HUDEP-2 (cell line): ENCODE results near the gene AFF2.

Experiments
- DNase-seq, 76 experiments: peaks; one replicate each; lab custom pipeline; 2025; ENCODE audit not compliant: unreplicated experiment in 76 of 76; lab: John Stamatoyannopoulos, UW

Gene AFF2

DNA sequence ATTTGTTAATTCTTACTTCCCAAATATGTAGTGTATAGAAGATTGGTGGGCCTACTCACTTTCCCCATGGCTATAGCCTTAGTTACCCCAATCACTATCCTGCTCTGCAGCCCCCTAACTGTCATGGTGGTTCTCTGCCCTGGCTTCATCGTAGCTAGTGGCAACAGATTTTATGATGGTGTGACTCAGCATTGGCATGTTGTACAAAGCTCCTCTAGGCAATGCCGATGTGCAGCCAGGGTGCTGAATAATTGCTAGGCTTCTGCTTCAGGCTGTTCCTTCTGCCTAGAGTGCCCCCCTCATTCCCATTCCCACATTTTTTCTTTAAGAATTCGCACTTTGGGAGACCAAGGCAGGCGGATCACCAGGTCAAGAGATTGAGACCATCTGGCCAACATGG is 35.2 kb downstream of the AFF2 start:
- DNase-seq, result no peak

DNA sequence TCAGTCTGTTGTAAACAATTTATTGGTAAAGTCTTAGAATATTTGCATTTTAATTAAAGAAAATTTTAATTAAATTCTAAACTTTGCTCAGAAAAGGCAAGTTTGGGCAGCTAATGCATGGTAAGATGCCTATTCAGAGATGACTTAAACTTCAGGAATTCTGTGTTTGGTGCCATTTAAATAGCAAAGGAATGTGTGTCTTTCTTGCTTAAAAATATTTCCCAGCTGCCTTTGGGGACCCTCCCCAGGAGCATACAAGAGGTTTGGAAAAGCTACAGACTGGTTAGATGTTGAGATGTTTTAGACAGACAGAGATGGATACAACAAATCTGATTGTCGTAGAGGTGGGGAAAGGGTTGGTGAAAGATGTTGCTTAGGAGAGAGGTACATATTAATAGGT is 36.5 kb downstream of the AFF2 start:
- no peak for DNase-seq

DNA sequence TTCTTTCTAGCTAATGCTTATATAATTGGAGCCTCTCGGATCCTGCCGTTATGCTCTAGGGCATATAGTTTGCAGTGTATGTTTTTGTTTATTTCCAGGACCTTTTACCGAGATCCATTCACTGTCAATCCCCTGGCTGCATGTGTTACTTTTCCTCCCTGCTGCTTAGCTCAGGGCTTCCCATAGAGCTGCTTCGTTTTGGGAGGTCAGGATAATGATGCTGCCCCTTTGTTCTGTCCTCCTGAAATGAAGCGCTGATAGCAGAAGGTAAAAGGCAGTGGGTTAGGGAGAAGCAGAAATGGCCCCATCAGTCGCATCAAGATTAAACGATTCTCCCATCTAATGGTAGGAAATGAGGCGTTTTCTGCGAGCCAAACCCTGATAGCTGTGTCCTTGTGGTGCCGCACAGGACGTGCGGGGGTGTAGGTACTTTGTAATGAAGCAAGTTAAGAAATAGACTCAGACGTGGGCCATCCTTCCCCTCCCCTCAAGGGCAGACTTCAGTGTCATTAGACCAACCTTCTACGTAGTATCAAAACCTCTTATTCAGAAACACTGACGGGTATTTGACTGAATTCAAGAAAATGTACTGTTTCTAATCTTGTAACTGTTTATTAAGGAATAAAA is 37.3 kb downstream of the AFF2 start:
- peak in 3 of 76 experiments; percentile 0 to 1 (median 1) for DNase-seq

DNA sequence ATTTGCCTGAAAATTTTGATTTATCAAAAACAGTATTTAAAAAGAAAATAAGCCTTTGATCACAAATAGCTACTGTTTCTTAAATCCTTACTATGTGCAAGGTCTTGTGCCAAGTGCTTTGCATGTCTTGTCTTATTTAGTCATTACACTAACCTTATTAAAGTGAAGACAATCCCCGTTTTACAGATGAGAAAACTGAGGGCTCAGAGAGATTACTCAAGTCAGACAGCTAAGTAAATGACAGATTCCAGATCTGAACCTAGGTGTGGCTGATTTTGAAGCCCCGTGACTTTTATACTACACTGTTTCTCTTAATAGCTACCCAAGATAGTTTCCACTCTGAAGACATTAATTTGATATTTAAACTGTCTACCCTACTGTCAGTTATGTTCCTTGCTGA is 38.2 kb downstream of the AFF2 start:
- DNase-seq, result no peak

DNA sequence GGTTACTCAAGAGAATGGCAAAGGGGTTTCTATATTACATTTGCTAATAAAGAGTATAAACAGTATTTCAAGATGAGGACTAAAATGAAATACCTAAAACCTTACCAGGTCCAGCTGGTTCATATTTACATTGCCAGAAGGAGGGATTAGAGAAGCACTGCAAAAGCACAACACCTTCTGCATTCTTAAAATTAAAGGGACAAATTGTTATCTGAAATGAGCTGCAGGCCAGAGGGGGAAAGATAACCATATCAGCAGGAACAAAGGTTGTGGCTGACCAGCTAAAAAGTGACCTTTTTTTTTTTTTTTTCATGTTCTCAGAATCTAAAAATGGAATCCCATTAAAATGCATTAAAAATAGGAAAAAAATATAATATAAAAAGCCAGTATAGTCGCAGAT is 39.7 kb downstream of the AFF2 start:
- DNase-seq, result peak in 24 of 76 experiments; percentile 0 to 51 (median 8)

DNA sequence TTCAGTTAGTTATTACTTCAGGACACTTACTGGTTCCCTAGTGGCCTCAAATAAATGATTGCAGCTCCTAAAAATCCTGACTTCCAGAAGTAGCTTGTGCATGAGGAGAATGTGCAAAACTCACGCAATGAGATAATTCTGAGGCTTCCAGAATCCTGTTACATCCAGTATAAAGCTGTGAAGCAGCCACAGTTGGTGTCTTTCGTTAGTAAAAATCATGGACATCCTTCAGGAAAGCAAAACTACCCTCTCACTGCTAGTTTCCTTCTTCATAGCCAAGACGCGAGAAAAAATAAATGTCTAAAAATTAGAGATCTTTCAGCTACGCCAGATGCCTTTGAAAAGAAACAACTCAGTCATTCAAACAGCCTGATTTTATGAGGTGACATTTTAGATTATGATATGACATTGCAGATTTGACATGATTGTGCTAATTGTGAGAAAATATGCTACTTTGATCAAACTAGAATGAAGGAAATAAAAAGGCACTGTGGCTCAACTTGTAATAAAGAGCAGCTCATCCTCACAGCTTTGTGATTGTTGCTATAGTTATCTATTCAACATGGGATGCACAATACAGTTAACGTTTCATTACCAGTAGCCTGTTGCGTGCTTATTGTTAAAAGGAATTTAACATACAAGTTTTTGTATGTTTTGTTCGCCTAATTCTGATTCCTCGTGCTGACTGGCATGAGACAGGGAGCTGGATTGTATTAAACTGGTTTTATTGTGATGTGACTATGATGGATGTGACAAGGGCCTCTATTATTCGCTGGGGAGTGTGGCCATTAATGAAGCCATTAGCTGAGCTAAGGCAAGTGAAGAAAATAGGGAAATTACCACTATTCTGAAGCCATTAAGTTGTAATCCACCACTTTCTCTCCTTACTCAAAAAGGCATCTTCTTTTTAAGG is 40.5 kb downstream of the AFF2 start:
- DNase-seq, result no peak

DNA sequence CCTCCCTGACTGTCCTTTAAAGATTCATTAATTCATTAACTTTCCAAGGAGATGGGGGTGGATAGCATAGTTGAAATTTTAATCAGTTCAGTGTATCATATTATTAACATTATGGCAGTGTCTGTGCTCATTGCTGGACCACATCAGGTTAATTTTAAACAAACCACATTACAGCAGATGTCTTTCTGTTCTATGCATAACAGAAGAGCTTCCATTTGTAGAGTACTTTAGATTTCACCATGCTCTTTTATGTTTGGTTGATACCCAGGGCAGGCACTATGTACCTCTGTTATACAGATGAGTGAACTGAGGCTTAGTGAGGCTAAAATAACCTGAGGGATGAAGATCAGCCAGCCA is 41.1 kb downstream of the AFF2 start:
- no peak for DNase-seq

DNA sequence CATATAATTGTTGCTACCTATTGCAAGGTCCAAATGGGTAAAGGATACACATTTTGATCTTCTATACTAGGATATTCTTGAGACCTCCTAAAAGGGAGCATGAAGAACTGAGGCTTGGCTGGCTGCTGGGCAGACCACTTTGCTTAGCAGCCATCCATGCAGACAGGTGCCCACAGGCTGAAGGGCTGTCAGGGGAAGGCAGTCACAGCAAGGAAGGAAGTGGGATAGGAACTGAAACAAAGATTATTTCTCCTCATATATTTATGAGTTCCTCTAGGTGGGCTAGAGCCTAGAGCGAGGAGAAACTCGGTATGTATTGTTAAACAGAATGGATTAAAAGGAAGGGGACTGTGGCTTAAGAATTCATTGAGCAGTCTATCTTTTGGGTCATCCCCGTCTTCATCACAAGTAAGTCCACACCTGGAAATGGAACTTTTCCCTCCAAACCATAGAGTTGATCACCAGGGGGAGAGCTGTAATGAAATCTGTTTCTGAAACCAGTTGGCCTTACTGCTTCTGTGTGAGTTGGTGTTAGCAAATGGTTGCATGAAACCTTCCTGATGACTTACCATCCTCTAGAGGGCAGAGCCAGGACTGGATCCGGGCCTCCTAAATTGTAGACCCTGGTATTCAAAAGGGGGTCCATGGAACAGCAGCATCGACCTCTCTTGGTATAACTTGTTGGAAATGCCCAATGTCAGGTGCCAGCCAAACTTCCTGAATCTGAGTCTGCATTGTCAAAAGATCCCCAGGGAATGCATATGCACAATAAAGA is 42.3 kb downstream of the AFF2 start:
- no peak for DNase-seq

DNA sequence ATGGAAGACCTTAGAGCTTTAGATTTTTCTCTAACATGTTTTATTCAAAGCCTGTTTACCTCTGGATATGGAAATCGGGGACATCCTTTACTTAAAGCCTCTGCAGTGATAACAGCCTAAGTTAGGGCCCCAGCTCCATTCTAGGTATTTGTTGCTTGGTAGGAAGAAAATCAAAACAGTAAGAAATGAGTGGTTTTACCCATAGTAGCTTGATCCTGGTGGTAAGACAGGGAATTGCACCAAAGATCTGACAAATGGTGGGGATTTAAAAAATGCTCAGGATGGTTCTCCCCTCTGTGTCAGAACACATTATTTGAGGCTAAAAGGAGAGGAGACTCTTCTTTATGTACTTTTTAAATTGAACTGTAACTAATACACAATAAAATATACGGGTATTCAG is 52.4 kb downstream of the AFF2 start:
- peak in 1 of 76 experiments; percentile 0 for DNase-seq

DNA sequence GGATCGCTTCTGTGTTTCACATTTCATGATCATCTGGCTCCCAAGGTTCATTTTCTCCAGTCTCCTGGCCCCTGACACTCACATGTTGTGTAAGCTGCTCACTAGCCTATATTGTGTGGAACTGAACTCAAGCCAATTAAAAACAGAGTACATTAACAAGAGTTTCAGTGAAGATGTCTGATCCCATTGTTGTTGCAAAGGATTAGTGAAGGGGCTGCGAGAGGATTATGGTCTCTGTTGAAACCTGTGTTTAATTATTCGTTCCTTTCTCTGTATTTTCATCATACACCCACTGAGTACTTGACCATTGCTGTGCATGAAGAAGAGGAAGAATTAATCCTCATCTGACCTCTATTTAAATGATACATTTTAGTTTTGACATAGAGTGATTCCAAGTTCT is 54.7 kb downstream of the AFF2 start:
- DNase-seq, result no peak

DNA sequence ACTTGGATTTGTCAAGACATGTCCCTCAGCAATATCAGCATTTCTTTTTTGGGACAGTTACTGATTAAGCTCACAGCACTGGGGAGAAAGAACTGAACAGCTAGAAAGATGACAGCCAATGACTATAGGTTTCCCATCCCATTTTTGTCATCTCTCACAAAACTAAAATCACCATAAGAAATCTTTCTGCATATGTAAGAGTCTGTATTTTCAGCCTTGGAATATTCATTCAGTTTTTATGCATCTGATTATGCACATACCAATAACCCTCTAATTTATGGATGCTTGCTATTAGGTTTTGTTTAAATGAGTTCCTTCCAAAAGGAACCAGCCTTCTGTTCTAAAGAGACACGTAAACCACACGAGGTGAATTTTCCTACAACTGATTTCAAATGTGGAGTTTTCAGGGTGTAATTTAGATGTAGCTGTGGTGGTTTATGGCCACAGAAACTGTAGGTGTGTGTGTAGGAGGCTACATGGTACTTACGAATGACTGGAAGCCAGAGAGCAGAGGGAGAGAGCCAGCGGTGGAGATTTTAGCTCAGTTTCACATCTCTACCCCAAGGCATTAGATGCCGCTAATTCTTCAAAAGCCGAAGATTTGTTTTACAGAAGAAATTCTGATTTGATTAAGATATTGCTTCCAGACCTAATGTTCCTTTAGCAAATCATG is 55.3 kb downstream of the AFF2 start:
- DNase-seq, result no peak

DNA sequence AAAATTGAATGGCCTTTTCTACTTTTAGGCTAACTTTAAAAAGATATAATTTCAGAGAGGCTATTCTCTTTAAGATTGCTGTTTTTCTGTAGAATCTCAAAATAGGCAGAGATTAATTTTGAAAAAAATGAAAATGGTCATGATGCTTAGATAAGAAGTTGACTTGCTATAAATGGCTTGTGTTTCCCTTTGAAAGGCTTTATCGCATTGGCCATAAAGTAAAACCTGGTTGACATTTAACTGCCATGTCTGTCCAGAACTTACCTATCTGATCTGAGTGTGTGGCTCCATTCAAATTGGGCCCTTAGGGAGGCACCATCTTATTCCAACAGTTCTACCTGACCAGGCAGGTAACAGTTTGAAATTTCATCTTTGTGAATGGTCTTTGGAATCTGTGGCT is 56.1 kb downstream of the AFF2 start:
- no peak for DNase-seq

DNA sequence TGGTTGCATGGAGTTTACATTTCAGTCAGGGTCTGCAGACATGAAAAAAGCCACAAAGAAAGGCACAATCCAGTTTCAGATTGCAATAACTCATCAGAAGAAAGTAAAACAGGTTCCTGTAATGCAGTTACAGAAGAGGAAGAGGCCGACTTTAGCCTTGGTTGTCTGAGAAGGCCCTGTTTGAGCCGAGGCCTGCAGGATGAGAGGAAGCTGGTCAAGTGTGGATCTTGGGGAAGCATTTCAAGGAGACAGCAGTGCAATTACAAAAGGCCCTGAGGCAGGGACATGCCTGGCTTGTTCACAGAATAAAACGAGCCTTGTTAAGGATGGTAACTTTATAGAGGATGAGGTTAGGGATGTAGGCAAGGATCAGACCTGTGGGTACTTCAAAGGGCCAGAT is 62.4 kb downstream of the AFF2 start:
- no peak for DNase-seq

DNA sequence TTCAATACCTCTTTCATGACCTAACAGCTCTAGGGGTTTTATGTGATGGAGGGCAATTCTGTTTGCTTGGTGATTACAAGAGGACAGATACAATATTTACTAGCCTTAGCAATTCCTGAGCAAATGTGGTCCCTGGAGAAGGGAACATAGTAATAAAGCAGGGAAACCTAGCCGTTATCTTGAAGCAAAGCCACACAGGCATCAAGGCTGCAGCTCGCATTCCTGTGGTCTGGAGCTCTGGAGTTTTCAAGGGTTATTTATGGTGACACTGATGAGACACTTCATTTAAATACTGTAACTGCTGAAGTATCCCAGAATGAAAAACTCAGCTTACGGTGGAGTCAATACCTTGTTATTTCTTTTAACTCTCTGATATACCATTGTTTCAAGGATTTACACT is 66.8 kb downstream of the AFF2 start:
- no peak for DNase-seq

DNA sequence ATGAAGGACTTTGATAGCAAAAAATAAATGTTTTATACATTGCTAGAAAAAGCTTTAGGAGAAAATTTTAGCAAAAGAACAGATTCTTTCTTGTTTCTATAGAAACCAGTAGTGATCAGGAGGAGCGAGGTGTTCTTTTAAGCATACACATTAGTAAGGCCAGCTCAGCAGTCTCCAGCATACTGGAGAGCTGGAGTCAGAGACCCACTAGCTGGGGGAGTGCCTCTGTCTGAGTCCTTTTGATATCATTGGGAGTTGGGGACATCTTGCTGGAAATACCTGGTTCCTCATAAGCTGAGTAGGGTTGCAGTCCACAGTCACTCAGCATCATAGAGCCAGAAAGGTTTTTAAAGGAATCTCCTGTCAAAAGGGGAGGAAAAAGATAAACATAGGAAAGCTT is 67.4 kb downstream of the AFF2 start:
- no peak for DNase-seq

DNA sequence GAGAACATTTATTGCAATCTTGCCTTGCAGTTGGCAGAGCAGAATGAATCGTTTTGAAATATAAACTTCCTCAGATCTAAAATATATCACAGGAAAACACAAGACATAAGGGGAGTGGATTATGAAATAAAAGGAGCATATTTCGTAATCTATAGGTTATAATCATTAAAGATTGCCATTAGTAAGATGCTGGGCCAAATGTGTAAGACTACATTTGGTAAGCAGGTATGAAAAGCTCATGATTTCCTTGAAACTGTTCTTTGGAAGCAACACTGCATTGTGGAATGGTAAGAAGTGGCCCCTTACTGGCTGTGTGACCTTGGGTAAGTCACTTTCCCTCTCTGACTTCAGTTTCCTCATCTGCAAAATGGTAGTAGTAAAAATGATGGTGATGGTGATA is 68.3 kb downstream of the AFF2 start:
- DNase-seq, result no peak

DNA sequence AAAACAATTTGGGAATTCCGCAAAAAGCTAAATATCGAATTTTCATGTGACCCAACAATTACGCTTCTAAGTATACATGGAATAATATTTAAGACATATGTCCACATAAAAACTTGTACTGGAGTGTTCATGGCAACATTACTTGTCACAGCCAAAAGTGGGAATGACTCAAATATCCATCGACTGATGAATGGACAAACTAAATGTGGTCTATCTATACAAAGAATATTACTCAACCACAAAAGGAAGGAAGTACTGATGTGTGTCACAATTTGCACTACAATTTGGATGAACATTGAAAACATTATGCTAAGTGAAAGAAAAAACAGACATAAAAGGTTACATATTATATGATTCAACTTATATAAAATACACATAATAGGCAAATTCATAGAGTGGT is 71.9 kb downstream of the AFF2 start:
- DNase-seq, result no peak

DNA sequence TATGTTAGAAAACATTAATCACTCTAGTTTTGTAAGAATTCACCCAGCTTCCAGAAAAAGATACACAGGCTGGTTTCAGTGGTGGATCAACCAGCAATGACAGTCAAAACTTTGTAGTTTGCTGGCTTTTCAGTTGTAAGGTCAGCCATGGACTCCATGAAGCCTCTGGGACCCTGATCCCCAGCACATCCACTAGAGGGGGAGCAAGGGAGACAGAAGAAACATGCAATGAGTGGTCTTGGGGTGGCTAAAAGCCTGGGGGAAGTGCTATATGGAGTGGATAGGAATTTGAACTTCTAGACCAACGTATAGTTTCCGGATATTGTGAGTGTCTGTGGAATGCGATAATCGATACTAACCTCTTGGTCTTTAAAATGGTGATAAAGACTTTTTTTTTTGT is 72.7 kb downstream of the AFF2 start:
- no peak for DNase-seq

DNA sequence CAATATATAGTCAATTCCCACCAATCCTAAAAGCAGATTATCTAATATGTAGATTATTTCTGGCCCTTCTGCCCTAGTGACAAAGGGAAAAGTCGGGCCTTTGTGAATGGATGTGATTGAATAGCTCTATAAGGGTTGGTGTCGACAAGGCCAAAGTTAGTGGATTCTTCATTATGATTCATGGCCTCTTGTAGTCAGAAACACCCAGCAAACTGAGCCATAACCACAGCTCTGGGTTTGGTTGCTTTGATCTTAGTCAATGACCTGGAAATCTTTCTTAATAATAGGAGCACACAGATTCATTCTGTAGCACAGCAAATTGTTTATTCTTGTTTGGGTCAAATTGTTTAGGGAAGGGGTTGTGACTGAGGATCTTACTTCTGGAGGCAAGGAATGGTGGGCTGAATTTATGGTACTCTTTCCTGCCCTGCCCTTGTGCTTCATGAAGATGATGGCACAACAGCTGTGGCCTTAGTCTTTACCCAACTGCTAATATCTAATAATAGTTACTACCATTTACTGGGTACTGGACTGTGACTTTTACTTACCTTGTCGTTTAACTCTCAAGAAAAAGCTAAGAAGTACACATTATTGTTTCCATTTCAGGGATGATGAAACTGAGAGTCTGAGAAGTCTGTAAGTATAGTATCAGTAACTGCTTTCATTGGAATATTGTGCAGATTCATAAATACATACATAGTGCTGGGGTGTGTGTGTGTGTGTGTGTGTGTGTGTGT is 74.0 kb downstream of the AFF2 start:
- DNase-seq, result no peak

DNA sequence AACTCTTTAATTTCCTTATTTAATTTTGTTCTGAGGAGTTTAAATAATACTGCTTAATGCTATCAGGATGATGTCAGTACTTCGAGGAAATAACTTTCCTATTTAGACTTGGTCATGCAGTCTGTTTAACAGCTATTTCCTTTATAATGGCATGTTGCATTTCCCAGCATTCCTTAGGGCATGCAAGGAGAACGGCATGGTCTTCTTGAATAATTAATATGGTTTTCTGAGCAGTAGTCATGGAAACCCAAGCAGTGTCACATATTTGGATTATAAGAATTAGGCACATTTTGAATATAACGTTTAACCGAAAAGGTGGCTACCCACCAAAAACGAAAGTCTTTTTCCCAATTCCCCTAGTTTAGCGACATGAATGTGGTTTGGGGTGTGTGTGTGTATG is 76.0 kb downstream of the AFF2 start:
- no peak for DNase-seq
